HepG2 (cell line): ENCODE measurements around the gene AGT. TPM values are rescaled to one million over a fixed set of nuclear protein-coding genes. Genes with fewer than 3 reads are reported as not detected.

Experiments
- AKNA ChIP-seq: sonication (generic); formaldehyde crosslinking; IDR thresholded peaks from 2 replicates; pipeline ENCODE4 v1.4.0; 2020; ENCODE audit warnings: missing genetic modification reagents, borderline replicate concordance
- ATF2 ChIP-seq: sonication (generic); formaldehyde crosslinking; IDR thresholded peaks from 2 replicates; pipeline ENCODE4 v1.4.0; 2020; ENCODE audit warnings: missing genetic modification reagents
- CENPT ChIP-seq: sonication (generic); formaldehyde crosslinking; IDR thresholded peaks from 2 replicates; pipeline ENCODE4 v1.8.0; 2022; ENCODE audit warnings: low read depth, mild to moderate bottlenecking, moderate library complexity, missing genetic modification reagents
- CENPX ChIP-seq: sonication (generic); formaldehyde crosslinking; IDR thresholded peaks from 2 replicates; pipeline ENCODE4 v1.9.0; 2021; ENCODE audit warnings: mild to moderate bottlenecking, missing genetic modification reagents, moderate library complexity
- CHD4 ChIP-seq: fragments of 200-600 bp; sonication (generic); IDR thresholded peaks from 2 replicates; pipeline ENCODE4 v1.7.0; 2017; ENCODE audit warnings: mild to moderate bottlenecking, low read length, borderline replicate concordance
- EHMT2 ChIP-seq: fragments of 200-600 bp; sonication (generic); IDR thresholded peaks from 2 replicates; pipeline ENCODE4 v1.7.0; 2017; ENCODE audit warnings: antibody characterized with exemption, low read depth, low read length, borderline replicate concordance
- FOXA3 ChIP-seq: IDR thresholded peaks from 2 replicates; pipeline ENCODE4 v1.6.1; 2016; ENCODE audit warnings: missing genetic modification reagents, missing compliant biosample characterization
- FOXJ3 ChIP-seq: sonication (generic); formaldehyde crosslinking; IDR thresholded peaks from 2 replicates; pipeline ENCODE4 v1.4.0; 2020; ENCODE audit warnings: missing genetic modification reagents, mild to moderate bottlenecking, borderline replicate concordance
- GTF2F1 ChIP-seq: fragments of 150-350 bp; IDR thresholded peaks from 2 replicates; pipeline ENCODE4 v1.6.1; 2014; ENCODE audit warnings: low read length
- HMG20A ChIP-seq: IDR thresholded peaks from 2 replicates; pipeline ENCODE4 v1.6.1; 2016; ENCODE audit warnings: borderline replicate concordance
- JUND ChIP-seq: sonication (generic); formaldehyde crosslinking; IDR thresholded peaks from 2 replicates; pipeline ENCODE4 v1.8.0; 2022; ENCODE audit warnings: mild to moderate bottlenecking, missing genetic modification reagents
- MAF1 ChIP-seq: sonication (generic); formaldehyde crosslinking; IDR thresholded peaks from 2 replicates; pipeline ENCODE4 v1.5.0; 2020; ENCODE audit warnings: missing genetic modification reagents, borderline replicate concordance
- PHB2 ChIP-seq: fragments of 450-650 bp; IDR thresholded peaks from 2 replicates; pipeline ENCODE4 v1.6.1; 2018; ENCODE audit not compliant: partially characterized antibody
- PHF20 ChIP-seq: sonication (generic); formaldehyde crosslinking; IDR thresholded peaks from 2 replicates; pipeline ENCODE4 v1.5.0; 2020; ENCODE audit warnings: mild to moderate bottlenecking, missing genetic modification reagents
- RAD51 ChIP-seq: fragments of 450-650 bp; IDR thresholded peaks from 2 replicates; pipeline ENCODE4 v1.6.1; 2016; ENCODE audit warnings: borderline replicate concordance
- RBFOX2 ChIP-seq: fragments of 200-400 bp; formaldehyde crosslinking; IDR thresholded peaks from 2 replicates; pipeline ENCODE4 v1.6.1; 2017; ENCODE audit warnings: low read depth, mild to moderate bottlenecking, low read length
- RXRA ChIP-seq: sonication (generic); formaldehyde crosslinking; IDR thresholded peaks from 2 replicates; pipeline ENCODE4 v1.5.1; 2020; ENCODE audit warnings: missing genetic modification reagents
- SATB2 ChIP-seq: sonication (generic); formaldehyde crosslinking; IDR thresholded peaks from 2 replicates; pipeline ENCODE4 v1.5.0; 2020; ENCODE audit warnings: missing genetic modification reagents
- SP1 ChIP-seq, 2 experiments: fragments of 450-650 bp in 1 of 2; sonication (generic) in 1 of 2; formaldehyde crosslinking in 1 of 2; IDR thresholded peaks; 2 replicates each; pipeline versions ENCODE4 v1.4.0 to v1.6.1; 2016 to 2020; ENCODE audit warnings: missing genetic modification reagents in 1 of 2
- SPEN ChIP-seq: sonication (generic); formaldehyde crosslinking; IDR thresholded peaks from 2 replicates; pipeline ENCODE4 v1.5.1; 2020; ENCODE audit warnings: low read depth, mild to moderate bottlenecking, missing genetic modification reagents
- ZBTB20 ChIP-seq: sonication (generic); formaldehyde crosslinking; IDR thresholded peaks from 2 replicates; pipeline ENCODE4 v1.8.1; 2023; ENCODE audit warnings: missing genetic modification reagents, low read depth, mild to moderate bottlenecking, borderline replicate concordance
- ZKSCAN1 ChIP-seq: fragments of 150-350 bp; IDR thresholded peaks from 2 replicates; pipeline ENCODE4 v1.6.1; 2014; ENCODE audit warnings: low read length
- ZKSCAN5 ChIP-seq: sonication (generic); formaldehyde crosslinking; IDR thresholded peaks from 2 replicates; pipeline ENCODE4 v1.5.1; 2020; ENCODE audit warnings: mild to moderate bottlenecking, missing genetic modification reagents
- ZNF329 ChIP-seq: sonication (generic); formaldehyde crosslinking; IDR thresholded peaks from 2 replicates; pipeline ENCODE4 v1.9.0; 2021; ENCODE audit warnings: low read depth, mild to moderate bottlenecking, missing genetic modification reagents
- ZNF34 ChIP-seq: sonication (generic); formaldehyde crosslinking; IDR thresholded peaks from 2 replicates; pipeline ENCODE4 v1.4.0; 2020; ENCODE audit warnings: mild to moderate bottlenecking, missing genetic modification reagents, borderline replicate concordance
- polyA plus RNA-seq, 8 experiments: library from polyadenylated mRNA; depleted of rRNA in 3 of 8; stranded (reverse) in 7 of 8; unstranded in 1 of 8; fragments of >200 nt; fragmentation: Illumina TruSeq in 4 of 8; extraction: Trizol in 4 of 8; gene quantifications; 2 replicates each; pipeline versions ENCODE4 v1.2.1 to v1.2.3, GENCODE V29; 2011 to 2016; ENCODE audit warnings: low read depth in 4 of 8, missing spikeins in 1 of 8, mixed read lengths in 1 of 8; ENCODE audit not compliant: insufficient read depth in 1 of 8
- total RNA-seq, 5 experiments: library from RNA; depleted of rRNA; stranded (reverse); fragments of >200 nt; fragmentation: Illumina TruSeq; extraction: Trizol; gene quantifications; 2 replicates each; pipeline ENCODE4 v1.2.3, GENCODE V29; 2016; ENCODE audit warnings: low read depth in 1 of 5

The AGT gene
- total and polyA plus RNA-seq, 2 of the 13 experiments (the other 11 are each of a cell fraction or from before 2014, with no cell fraction given) = 892 to 2,071 TPM

GRCh38 chr1:230713915-230714764 is at the start of gene AGT (continued):
- TF ChIP-seq PHB2 = no peak
- peak; percentile 99 for TF ChIP-seq RXRA (CRISPR knock-in tag)
- no peak for TF ChIP-seq GTF2F1
- TF ChIP-seq EHMT2 = no peak
- TF ChIP-seq RAD51 = no peak
- no peak; the same call in 1 of the 2 replicates for TF ChIP-seq ZNF34 (CRISPR knock-in tag)
- 0 out of 2 replicates have a peak, but pooled peaks have one; percentile 19 for TF ChIP-seq MAF1 (CRISPR knock-in tag)
- no peak; the same call in 1 of the 2 replicates for TF ChIP-seq ZKSCAN5 (CRISPR knock-in tag)
- TF ChIP-seq CHD4 = no peak
- peak; percentile 74 for TF ChIP-seq ZKSCAN1
- TF ChIP-seq JUND (CRISPR knock-in tag) = peak; percentile 80
- TF ChIP-seq PHF20 (CRISPR knock-in tag) = peak; percentile 45
- TF ChIP-seq CENPT (CRISPR knock-in tag) = no peak
- peak; percentile 93 for TF ChIP-seq HMG20A
- peak; percentile 78; the same call in 1 of the 2 replicates for TF ChIP-seq FOXJ3
- peak; percentile 88 for TF ChIP-seq FOXA3 (CRISPR knock-in tag)
- TF ChIP-seq ZNF329 (CRISPR knock-in tag) = peak; percentile 66
- TF ChIP-seq ATF2 (CRISPR knock-in tag) = peak; percentile 90
- TF ChIP-seq SATB2 (CRISPR knock-in tag) = peak; percentile 24; the same call in 1 of the 2 replicates
- TF ChIP-seq SP1 (IDR thresholded peaks at IDR 0.05) = no peak
- 0 out of 2 replicates have a peak, but pooled peaks have one; percentile 16 for TF ChIP-seq SP1 (CRISPR knock-in tag; IDR thresholded peaks at IDR 0.05)
- peak; percentile 94; the same call in 1 of the 2 replicates for TF ChIP-seq SPEN
- no peak; the same call in 1 of the 2 replicates for TF ChIP-seq RBFOX2
- no peak for TF ChIP-seq AKNA (CRISPR knock-in tag)
- TF ChIP-seq CENPX (CRISPR knock-in tag) = no peak
- TF ChIP-seq ZBTB20 (CRISPR knock-in tag) = peak; percentile 86; the same call in 1 of the 2 replicates
